ENCODE data around the gene CD19.
"Not testable (repeated sequence)": the region's sequence is repeated elsewhere in the genome, so short reads cannot be mapped to it uniquely, and the experiment has no call there.

Gene CD19

DNA sequence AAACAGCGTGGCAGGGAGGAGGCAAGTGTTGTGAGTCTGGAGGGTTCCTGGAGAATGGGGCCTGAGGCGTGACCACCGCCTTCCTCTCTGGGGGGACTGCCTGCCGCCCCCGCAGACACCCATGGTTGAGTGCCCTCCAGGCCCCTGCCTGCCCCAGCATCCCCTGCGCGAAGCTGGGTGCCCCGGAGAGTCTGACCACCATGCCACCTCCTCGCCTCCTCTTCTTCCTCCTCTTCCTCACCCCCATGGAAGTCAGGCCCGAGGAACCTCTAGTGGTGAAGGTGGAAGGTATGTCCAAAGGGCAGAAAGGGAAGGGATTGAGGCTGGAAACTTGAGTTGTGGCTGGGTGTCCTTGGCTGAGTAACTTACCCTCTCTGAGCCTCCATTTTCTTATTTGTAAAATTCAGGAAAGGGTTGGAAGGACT is at the start of gene CD19:
CD19 (plus strand) TSS at position 171 of the 425 bp plus-strand sequence; CDS start at position 201, 30 bp downstream.
- in situ Hi-C loops (cut with MboI; ENCODE audit: low sequenced_read_pairs): no loop called here

DNA sequence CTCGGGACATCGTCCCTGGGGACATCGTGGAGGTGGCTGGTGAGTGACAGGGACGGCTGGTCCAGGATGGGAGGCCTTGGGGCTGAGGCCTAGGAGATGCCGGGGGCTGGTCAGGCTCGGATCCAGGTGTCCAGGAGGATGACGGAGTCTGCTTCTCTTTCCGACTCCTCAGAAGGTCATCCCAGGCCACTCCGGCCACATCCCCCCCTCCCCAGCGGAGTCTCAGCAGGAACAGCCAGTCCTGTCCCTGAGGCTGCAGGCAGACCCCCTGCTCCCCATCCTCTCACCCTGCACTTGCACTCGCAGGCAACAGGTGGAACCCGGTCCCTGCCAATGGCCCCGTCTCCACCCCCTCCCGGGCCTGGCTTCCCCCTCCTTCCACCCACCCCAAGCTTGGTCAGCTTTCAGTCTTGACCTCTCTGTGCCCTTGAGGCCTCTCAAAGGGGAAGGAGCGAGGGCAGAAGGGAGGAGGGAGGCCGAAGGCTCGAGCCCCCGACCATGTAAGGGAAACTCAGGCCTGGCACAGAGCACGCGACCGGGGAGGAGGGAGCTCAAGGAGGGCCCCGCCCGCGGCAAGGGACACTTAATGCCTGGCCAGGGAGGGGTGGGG is 49.1 kb upstream of the CD19 start:
- in situ Hi-C loops (cut with MboI; ENCODE audit: low sequenced_read_pairs): no loop called here

DNA sequence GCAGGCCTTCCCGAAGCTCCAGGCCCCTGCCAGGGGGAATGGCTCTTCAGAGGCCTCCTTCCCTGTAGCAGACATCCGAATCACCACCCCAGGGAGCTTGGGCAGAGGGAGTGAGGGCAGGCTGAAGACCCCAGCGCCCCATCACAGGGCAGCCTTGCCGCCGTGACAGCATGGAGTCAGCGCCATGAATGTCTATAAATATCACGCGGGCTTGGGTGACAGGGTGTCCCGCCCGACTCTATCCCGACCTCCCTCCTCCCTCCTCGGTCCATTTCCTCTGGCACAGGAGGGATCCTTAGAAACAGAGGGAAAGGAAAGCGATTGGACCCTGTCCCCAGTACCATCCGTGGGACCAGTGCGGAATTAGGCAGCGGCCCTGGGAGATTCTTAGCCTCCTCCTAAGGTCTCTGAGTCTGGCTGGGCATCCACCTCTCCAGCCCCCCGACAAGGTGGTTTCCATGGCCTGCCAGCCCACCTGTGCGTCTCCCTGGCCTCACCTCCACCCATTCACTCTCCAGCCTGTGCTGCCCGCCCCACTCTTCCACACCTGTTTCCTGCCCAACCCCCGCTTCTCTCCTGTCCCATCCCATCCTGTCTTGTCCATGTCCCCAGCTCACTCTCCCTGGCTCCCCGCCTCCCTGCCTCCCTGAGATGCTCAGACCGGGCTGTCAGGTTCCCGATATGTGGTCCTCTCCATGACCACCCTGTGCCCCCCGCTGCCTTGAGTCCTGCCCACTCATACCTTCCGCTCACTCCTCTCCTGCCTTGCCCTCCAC is 48.4 kb upstream of the CD19 start:
- in situ Hi-C loops (cut with MboI; ENCODE audit: low sequenced_read_pairs): no loop called here

GRCh38 chr16:28884045-28884444 is 47.7 kb upstream of the CD19 start:
- in situ Hi-C loops (cut with MboI; ENCODE audit: low sequenced_read_pairs): no loop called here

DNA sequence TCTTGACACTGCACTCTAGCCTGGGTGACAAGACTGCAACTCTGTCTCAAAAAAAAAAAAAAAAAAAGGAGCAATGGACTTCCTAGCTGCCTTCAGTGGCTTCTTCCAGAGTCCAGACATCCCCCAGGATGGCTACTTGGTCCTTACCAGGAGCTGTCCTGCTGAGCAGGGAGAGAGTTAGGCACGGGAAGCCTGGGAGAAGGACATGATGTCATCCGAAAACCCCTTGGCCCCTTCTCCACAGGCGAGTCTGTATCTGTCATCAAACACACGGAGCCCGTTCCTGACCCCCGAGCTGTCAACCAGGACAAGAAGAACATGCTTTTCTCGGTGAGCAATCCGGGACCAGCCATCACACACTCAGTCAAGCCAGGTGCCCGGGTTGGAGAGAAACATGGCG is 44.8 kb upstream of the CD19 start:
- in situ Hi-C loops (cut with MboI; ENCODE audit: low sequenced_read_pairs): no loop called here

- in situ Hi-C loops (cut with MboI; ENCODE audit: low sequenced_read_pairs): not testable (repeated sequence)
Measured at GRCh38 chr16:28890355-28890754, 41.4 kb upstream of the CD19 start.

DNA sequence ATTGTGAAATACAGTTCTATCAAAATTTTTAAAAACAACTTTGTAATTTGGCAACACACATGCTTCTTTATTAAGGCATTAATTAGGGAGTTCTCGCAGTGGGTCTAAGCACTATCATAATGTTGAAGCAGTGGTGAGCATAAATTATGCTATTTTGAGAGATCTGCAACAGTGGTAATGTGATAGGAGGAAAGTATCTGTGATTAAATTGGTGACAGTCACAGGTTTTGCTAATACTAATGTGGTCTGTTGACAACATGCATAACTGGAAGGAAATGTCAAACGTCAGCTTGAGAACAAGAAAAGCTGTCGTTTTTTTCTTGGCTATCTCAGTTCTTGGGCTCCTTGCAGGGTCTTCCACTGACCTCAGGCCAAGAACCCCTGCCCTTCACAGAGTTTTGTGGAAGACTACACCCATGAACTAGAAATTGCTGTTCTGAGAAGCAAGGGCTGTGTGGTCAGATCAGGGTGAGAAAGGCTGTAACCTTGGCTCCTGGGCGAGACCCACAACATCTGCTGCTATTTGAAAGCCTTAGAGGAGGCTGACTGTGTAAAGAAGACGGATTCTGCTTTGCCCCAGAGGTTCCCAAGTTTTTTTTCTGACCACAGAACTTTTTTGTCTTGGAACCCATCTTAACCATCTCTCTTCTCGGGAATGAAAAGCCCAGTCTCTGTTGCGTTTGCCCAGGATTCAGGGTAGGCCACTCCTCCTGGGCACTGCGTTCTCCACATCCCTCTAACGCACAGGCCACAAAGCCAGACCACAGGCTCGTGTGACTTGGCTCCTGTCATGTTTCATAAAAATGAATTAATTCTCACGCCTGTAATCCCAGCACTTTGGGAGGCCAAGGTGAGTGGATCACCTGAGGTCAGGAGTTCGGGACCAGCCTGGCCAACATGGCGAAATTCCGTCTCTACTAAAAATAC is 39.5 kb upstream of the CD19 start:
- in situ Hi-C loops (cut with MboI; ENCODE audit: low sequenced_read_pairs): no loop called here

GRCh38 chr16:28893291-28893690 is 38.5 kb upstream of the CD19 start:
- in situ Hi-C loops (cut with MboI; ENCODE audit: low sequenced_read_pairs): no loop called here

GRCh38 chr16:28895609-28896008 is 36.2 kb upstream of the CD19 start:
- in situ Hi-C loops (cut with MboI; ENCODE audit: low sequenced_read_pairs): no loop called here

GRCh38 chr16:28897826-28898225 is 33.9 kb upstream of the CD19 start:
- in situ Hi-C loops (cut with MboI; ENCODE audit: low sequenced_read_pairs): no loop called here

- in situ Hi-C loops (cut with MboI; ENCODE audit: low sequenced_read_pairs): no loop called here
Measured at GRCh38 chr16:28898266-28898665, 33.5 kb upstream of the CD19 start.

- in situ Hi-C loops (cut with MboI; ENCODE audit: low sequenced_read_pairs): no loop called here
Measured at GRCh38 chr16:28898942-28899341, 32.8 kb upstream of the CD19 start.

- in situ Hi-C loops (cut with MboI; ENCODE audit: low sequenced_read_pairs): no loop called here
Measured at GRCh38 chr16:28899882-28900590, 31.7 kb upstream of the CD19 start.

DNA sequence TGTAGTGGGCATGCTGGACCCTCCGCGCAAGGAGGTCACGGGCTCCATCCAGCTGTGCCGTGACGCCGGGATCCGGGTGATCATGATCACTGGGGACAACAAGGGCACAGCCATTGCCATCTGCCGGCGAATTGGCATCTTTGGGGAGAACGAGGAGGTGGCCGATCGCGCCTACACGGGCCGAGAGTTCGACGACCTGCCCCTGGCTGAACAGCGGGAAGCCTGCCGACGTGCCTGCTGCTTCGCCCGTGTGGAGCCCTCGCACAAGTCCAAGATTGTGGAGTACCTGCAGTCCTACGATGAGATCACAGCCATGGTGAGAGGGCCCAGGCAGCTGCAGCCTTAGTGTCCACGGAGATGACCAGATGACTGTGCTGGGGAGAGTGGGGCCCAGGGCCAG is 31.2 kb upstream of the CD19 start:
- in situ Hi-C loops (cut with MboI; ENCODE audit: low sequenced_read_pairs): no loop called here

- in situ Hi-C loops (cut with MboI; ENCODE audit: low sequenced_read_pairs): no loop called here
Measured at GRCh38 chr16:28901862-28902261, 29.9 kb upstream of the CD19 start.

DNA sequence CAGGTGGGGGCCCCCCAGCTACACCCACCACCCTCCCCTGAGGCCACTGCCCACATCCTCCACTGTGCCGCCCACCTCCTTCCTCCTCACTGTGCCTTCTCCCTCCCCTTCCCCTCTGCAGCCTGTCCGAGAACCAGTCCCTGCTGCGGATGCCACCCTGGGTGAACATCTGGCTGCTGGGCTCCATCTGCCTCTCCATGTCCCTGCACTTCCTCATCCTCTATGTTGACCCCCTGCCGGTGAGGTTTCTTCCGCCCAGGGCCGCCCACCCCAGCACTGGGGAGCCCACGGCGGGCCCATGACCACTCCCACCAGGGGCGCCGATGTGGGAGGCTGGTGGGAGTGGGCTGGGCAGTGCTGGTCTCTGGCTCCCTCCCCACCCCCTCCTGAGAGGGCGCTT is 28.9 kb upstream of the CD19 start:
- in situ Hi-C loops (cut with MboI; ENCODE audit: low sequenced_read_pairs): no loop called here

DNA sequence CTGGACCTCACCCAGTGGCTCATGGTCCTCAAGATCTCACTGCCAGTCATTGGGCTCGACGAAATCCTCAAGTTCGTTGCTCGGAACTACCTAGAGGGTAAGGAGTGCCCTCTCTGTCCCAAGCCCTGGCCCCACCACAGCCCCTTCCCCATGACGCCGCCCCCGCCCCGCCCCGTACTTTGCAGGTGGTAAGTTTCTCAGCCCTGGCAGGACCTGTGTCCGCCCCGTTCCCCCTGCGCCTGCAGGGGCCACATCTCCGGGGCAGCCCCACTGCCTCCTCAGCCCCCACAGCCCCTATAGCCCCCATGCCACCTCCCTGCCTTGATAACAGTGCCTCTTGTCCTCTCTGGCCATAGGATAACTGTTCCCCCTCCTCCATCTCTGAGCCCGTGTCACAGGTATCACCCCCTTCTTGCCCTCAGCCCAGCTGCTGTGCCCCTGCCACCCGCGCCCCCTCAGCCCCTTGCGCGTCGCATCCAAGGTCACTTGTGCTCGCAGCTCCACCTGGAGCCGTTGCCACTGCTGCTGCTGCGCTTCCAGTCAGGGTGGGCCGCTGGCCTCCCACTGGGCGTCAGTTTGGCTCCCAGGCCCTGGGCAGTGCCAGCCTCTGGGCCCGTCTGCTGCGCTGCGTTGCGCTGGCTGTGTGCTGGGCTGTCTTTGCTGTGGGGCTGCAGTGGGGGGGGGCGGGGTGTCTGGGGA is 28.3 kb upstream of the CD19 start:
- in situ Hi-C loops (cut with MboI; ENCODE audit: low sequenced_read_pairs): no loop called here

GRCh38 chr16:28904363-28904762 is 27.4 kb upstream of the CD19 start:
- in situ Hi-C loops (cut with MboI; ENCODE audit: low sequenced_read_pairs): no loop called here

- in situ Hi-C loops (cut with MboI; ENCODE audit: low sequenced_read_pairs): no loop called here
Measured at GRCh38 chr16:28904828-28905227, 26.9 kb upstream of the CD19 start.

GRCh38 chr16:28905229-28905754 is 26.5 kb upstream of the CD19 start:
- in situ Hi-C loops (cut with MboI; ENCODE audit: low sequenced_read_pairs): no loop called here
